HepG2 (cell line): ENCODE results near the gene EYA2. TPM values are rescaled to one million over a fixed set of nuclear protein-coding genes. Genes with fewer than 3 reads are reported as not detected.

ENCODE experiments used
- ATAC-seq: fragments of 200-7000 bp; cut with Tn5 transposase; 3 replicates; pipeline ENCODE4 v1.9.1; 2020; ENCODE audit warnings: mild to moderate bottlenecking, moderate library complexity
- BruUV-seq: library from RNA; stranded (reverse); fragments of 400-500 nt; replicated peaks from 2 replicates; lab custom pipeline; 2021; lab: Mats Ljungman, UMichigan
- CTCF ChIA-PET: fragments of 300-600 bp; formaldehyde crosslinking; extraction: SDS; loops from one replicate; lab custom pipeline; 2021; ENCODE audit warnings: low total read pairs, inconsistent platforms, low intra/inter-chr PET ratio; lab: Yijun Ruan, JAX
- POLR2A ChIA-PET: fragments of 350-600 bp; sonication (Branson Sonifier 250); formaldehyde crosslinking; loops from one replicate; lab custom pipeline; 2020; ENCODE audit warnings: antibody characterized with exemption, inconsistent platforms; lab: Yijun Ruan, JAX
- DNase-seq: peaks from one replicate; pipeline ENCODE4 v3.0.0-alpha.2; 2015; ENCODE audit warnings: low spot score
- FAIRE-seq: peaks from 3 replicates; lab custom pipeline; 2011; peaks lifted over from hg19 to GRCh38; lab: Jason Lieb, UNC
- H2AFZ ChIP-seq: one replicate; pipeline ENCODE4 v1.6.1; 2011; ENCODE audit warnings: low read length, inconsistent platforms
- H3K27ac ChIP-seq: fragments of 300-600 bp; 3 replicates; pipeline ENCODE4 v1.8.0; 2011; ENCODE audit warnings: mixed run types, mild to moderate bottlenecking, mixed read lengths, low read length, inconsistent platforms; ENCODE audit not compliant: insufficient read depth; ENCODE audit errors: extremely low read length
- H3K27me3 ChIP-seq, 2 experiments: fragments of 200-600 bp in 1 of 2; 2 replicates in 1 of 2; 3 replicates in 1 of 2; pipeline versions ENCODE4 v1.6.0 to v1.8.0; 2011; ENCODE audit warnings: low read length in 2 of 2, mild to moderate bottlenecking in 2 of 2, moderate library complexity in 2 of 2, inconsistent platforms in 1 of 2; ENCODE audit not compliant: insufficient read depth in 2 of 2, control insufficient read depth in 1 of 2
- H3K36me3 ChIP-seq, 2 experiments: fragments of 200-600 bp in 1 of 2; replicated peaks in 1 of 2; 2 replicates in 1 of 2; 3 replicates in 1 of 2; pipeline versions ENCODE4 v1.5.1 to v1.8.0; 2011; ENCODE audit warnings: low read length in 2 of 2, inconsistent platforms in 1 of 2; ENCODE audit not compliant: insufficient read depth in 2 of 2, control insufficient read depth in 1 of 2
- H3K4me1 ChIP-seq: 2 replicates; pipeline ENCODE4 v1.5.1; 2012; ENCODE audit warnings: low read length, inconsistent platforms; ENCODE audit not compliant: insufficient read depth
- H3K4me2 ChIP-seq: 2 replicates; pipeline ENCODE4 v1.6.0; 2011; ENCODE audit warnings: low read depth, low read length, inconsistent platforms
- H3K4me3 ChIP-seq, 3 experiments: fragments of 200-600 bp in 1 of 3; sonication (generic), shearing (Covaris generic) in 1 of 3; replicated peaks in 1 of 3; 2 replicates each; pipeline ENCODE4 v1.5.1; 2011 to 2016; ENCODE audit warnings: low read length in 3 of 3, inconsistent platforms in 2 of 3, low read depth in 2 of 3, mild to moderate bottlenecking in 2 of 3, control low read depth in 1 of 3, mixed read lengths in 1 of 3; ENCODE audit not compliant: insufficient read depth in 1 of 3
- H3K79me2 ChIP-seq: one replicate; pipeline ENCODE4 v1.6.1; 2011; ENCODE audit warnings: low read length, inconsistent platforms; ENCODE audit not compliant: insufficient read depth
- H3K9ac ChIP-seq: 2 replicates; pipeline ENCODE4 v1.6.0; 2011; ENCODE audit warnings: mild to moderate bottlenecking, low read depth, low read length, inconsistent platforms; ENCODE audit not compliant: insufficient read depth
- H3K9me3 ChIP-seq: 2 replicates; pipeline ENCODE4 v1.5.1; 2012; ENCODE audit warnings: mild to moderate bottlenecking, low read length
- H4K20me1 ChIP-seq: 2 replicates; pipeline ENCODE4 v1.6.0; 2011; ENCODE audit warnings: inconsistent platforms, mild to moderate bottlenecking, low read length, moderate library complexity; ENCODE audit not compliant: insufficient read depth
- AGO1 ChIP-seq: fragments of 200-400 bp; formaldehyde crosslinking; IDR thresholded peaks from 2 replicates; pipeline ENCODE4 v1.6.1; 2017; ENCODE audit warnings: mild to moderate bottlenecking, low read depth, low read length, moderate library complexity; ENCODE audit not compliant: poor library complexity, severe bottlenecking
- DPF2 ChIP-seq: sonication (generic); formaldehyde crosslinking; IDR thresholded peaks from 2 replicates; pipeline ENCODE4 v1.4.0; 2020; ENCODE audit warnings: mild to moderate bottlenecking, low read depth, missing genetic modification reagents, borderline replicate concordance
- HES4 ChIP-seq: sonication (generic); formaldehyde crosslinking; IDR thresholded peaks from 2 replicates; pipeline ENCODE4 v1.9.0; 2021; ENCODE audit warnings: mild to moderate bottlenecking, missing genetic modification reagents, borderline replicate concordance
- MYPOP ChIP-seq: sonication (generic); formaldehyde crosslinking; IDR thresholded peaks from 2 replicates; pipeline ENCODE4 v1.8.1; 2023; ENCODE audit warnings: mild to moderate bottlenecking, moderate library complexity, missing genetic modification reagents
- ZFP90 ChIP-seq: sonication (generic); formaldehyde crosslinking; IDR thresholded peaks from 2 replicates; pipeline ENCODE4 v1.8.0; 2022; ENCODE audit warnings: missing genetic modification reagents, mild to moderate bottlenecking, inconsistent platforms, borderline replicate concordance
- ZNF263 ChIP-seq: sonication (generic); formaldehyde crosslinking; IDR thresholded peaks from 2 replicates; pipeline ENCODE4 v1.4.0; 2020; ENCODE audit warnings: missing genetic modification reagents
- ZNF691 ChIP-seq: sonication (generic); formaldehyde crosslinking; IDR thresholded peaks from 2 replicates; pipeline ENCODE4 v1.4.0; 2020; ENCODE audit warnings: missing genetic modification reagents, low read depth, mild to moderate bottlenecking, borderline replicate concordance
- ZNF709 ChIP-seq: sonication (generic); formaldehyde crosslinking; IDR thresholded peaks from 2 replicates; pipeline ENCODE4 v1.5.0; 2020; ENCODE audit warnings: mild to moderate bottlenecking, missing genetic modification reagents
- ZNF777 ChIP-seq: sonication (generic); formaldehyde crosslinking; IDR thresholded peaks from 2 replicates; pipeline ENCODE4 v1.4.0; 2020; ENCODE audit warnings: missing genetic modification reagents
- WGBS: methylation state at CpG from one replicate; pipeline ENCODE4 v1.1.6; 2017; ENCODE audit warnings: low lambda C conversion rate; 5-methylcytosine and 5-hydroxymethylcytosine counted together
- in situ Hi-C: cut with HindIII; loops from 2 replicates; pipeline ENCODE4 v1.10.0; 2017; ENCODE audit warnings: low pct_unique_long_range_greater_than_20kb; ENCODE audit not compliant: extremely low pct_ligation_motif_present
- intact Hi-C: fragments of 100-400 bp; cut with micrococcal nuclease; formaldehyde crosslinking; loops from one replicate; pipeline ENCODE4 v1.10.0; 2022; ENCODE audit not compliant: unreplicated experiment
- polyA plus RNA-seq, 8 experiments: library from polyadenylated mRNA; depleted of rRNA in 3 of 8; stranded (reverse) in 7 of 8; unstranded in 1 of 8; fragments of >200 nt; fragmentation: Illumina TruSeq in 4 of 8; extraction: Trizol in 4 of 8; gene quantifications; 2 replicates each; pipeline versions ENCODE4 v1.2.1 to v1.2.3, GENCODE V29; 2011 to 2016; ENCODE audit warnings: low read depth in 4 of 8, missing spikeins in 1 of 8, mixed read lengths in 1 of 8; ENCODE audit not compliant: insufficient read depth in 1 of 8
- total RNA-seq, 5 experiments: library from RNA; depleted of rRNA; stranded (reverse); fragments of >200 nt; fragmentation: Illumina TruSeq; extraction: Trizol; gene quantifications; 2 replicates each; pipeline ENCODE4 v1.2.3, GENCODE V29; 2016; ENCODE audit warnings: low read depth in 1 of 5
- TF ChIP-seq, protein P1 (sequence below): sonication (generic); formaldehyde crosslinking; IDR thresholded peaks from 2 replicates; pipeline ENCODE4 v1.4.0; 2020; ENCODE audit warnings: mild to moderate bottlenecking, low read depth, missing genetic modification reagents

Gene EYA2
- total and polyA plus RNA-seq, 2 of the 13 experiments (the other 11 are each of a cell fraction or from before 2014, with no cell fraction given): not detected

DNA sequence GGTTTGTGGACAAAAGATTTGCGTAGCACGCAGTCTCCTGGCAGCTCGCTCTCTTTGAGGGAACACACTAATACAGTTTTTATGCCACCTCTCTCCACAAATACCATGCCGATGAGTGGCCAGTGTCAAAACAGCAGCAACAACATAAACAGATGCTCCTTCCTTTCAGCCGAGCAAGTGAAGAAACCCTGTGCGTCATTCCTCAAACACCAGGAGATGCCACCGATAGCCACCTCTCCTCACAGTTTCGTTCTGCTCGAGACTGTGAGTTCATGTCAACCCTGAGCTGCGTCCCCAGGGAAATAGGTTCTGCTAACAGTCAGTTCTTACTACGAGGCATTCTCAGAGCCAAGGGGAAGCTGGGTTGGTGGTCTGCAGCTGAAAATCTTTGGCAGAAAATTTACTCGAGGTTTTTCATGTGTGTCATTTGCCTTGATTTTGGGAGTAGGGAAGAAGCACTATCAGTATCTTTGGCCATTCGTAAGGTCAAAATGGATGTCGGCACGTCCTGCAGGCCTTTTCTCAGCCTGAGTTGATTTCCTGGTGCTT, 59.9 kb downstream of the EYA2 start:
- Histone ChIP-seq H3K27ac (no peak overlapping the region), H3K36me3 (no peaks in the 10 kb centered on the region), H3K79me2 (no peaks in the 10 kb centered on the region), H3K27me3 (peaks cover 5 to 41% of the 10 kb centered on the region in 2 experiments; a peak in 3 of 5 replicates), H3K4me3 (no peak overlapping the region), H2AFZ (no peak overlapping the region), H3K4me1 (no peaks in the 10 kb centered on the region), H3K9ac (no peak overlapping the region), H4K20me1 (no peaks in the 10 kb centered on the region), H3K9me3 (no peaks in the 10 kb centered on the region), H3K4me2 (no peak overlapping the region)
- intact Hi-C loops (no loop called here), in situ Hi-C loops (no loop called here)
- WGBS: 33% methylated on average over 15 of the region's 15 CpGs
- no peak for FAIRE-seq
- TF ChIP-seq MYPOP (CRISPR knock-in tag) (no peak), ZFP90 (CRISPR knock-in tag) (no peak), ZNF691 (CRISPR knock-in tag) (no peak), AGO1 (no peak), ZNF777 (CRISPR knock-in tag) (no peak), DPF2 (CRISPR knock-in tag) (no peak), HES4 (CRISPR knock-in tag) (no peak), ZNF709 (no peak), ZNF263 (CRISPR knock-in tag) (no peak)
- TF ChIP-seq, protein P1, sequence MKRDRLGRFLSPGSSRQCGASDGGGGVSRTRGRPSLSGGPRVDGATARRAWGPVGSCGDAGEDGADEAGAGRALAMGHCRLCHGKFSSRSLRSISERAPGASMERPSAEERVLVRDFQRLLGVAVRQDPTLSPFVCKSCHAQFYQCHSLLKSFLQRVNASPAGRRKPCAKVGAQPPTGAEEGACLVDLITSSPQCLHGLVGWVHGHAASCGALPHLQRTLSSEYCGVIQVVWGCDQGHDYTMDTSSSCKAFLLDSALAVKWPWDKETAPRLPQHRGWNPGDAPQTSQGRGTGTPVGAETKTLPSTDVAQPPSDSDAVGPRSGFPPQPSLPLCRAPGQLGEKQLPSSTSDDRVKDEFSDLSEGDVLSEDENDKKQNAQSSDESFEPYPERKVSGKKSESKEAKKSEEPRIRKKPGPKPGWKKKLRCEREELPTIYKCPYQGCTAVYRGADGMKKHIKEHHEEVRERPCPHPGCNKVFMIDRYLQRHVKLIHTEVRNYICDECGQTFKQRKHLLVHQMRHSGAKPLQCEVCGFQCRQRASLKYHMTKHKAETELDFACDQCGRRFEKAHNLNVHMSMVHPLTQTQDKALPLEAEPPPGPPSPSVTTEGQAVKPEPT (CRISPR knock-in tag): no peak
- ATAC-seq: no peak
- no TSS peak for BruUV-seq
- DNase-seq: no peak
- ChIA-PET CTCF (no interaction called here), POLR2A (no interaction called here)
